Breast epithelium (tissue), 4 donors: ENCODE results near the gene SLC35F1. TPM values are rescaled to one million over a fixed set of nuclear protein-coding genes. Genes with fewer than 3 reads are reported as not detected.

ENCODE experiments used
- DNase-seq, 2 donors: peaks; one replicate each; pipeline ENCODE4 v3.0.0-alpha.2; 2019; ENCODE audit warnings: low spot score in 2 of 2
- H3K27ac ChIP-seq, 2 donors: fragments of 200-600 bp; sonication (generic) in 1 of 2; one replicate each; pipeline ENCODE4 v1.5.1; 2016 to 2019; ENCODE audit warnings: mild to moderate bottlenecking in 1 of 2
- H3K27me3 ChIP-seq, 2 donors: fragments of 200-600 bp; sonication (generic) in 1 of 2; one replicate each; pipeline versions ENCODE4 v1.5.1 to v1.6.0; 2017 to 2019; ENCODE audit warnings: control low read depth in 1 of 2, mild to moderate bottlenecking in 1 of 2
- H3K36me3 ChIP-seq: fragments of 200-600 bp; one replicate; pipeline ENCODE4 v1.5.1; 2019
- H3K4me1 ChIP-seq, 2 donors: fragments of 200-600 bp; sonication (generic); one replicate each; pipeline ENCODE4 v1.5.1; 2016 to 2019; ENCODE audit warnings: control low read depth in 1 of 2
- H3K4me3 ChIP-seq, 3 donors: fragments of 200-600 bp; sonication (generic); 1 replicate in 2 of 3; 2 replicates in 1 of 3; pipeline ENCODE4 v1.5.1; 2016 to 2019; ENCODE audit warnings: mild to moderate bottlenecking in 3 of 3, moderate library complexity in 2 of 3
- H3K9me3 ChIP-seq, 2 donors: fragments of 200-600 bp; sonication (generic) in 1 of 2; one replicate each; pipeline ENCODE4 v1.5.1; 2016 to 2019; ENCODE audit warnings: control low read depth in 1 of 2
- CTCF ChIP-seq, 3 donors: fragments of 450-650 bp; IDR thresholded peaks; one replicate each; pipeline ENCODE4 v1.5.1; 2016 to 2017; ENCODE audit warnings: antibody characterized with exemption in 3 of 3, mild to moderate bottlenecking in 3 of 3, moderate library complexity in 3 of 3
- POLR2A ChIP-seq: fragments of 450-650 bp; IDR thresholded peaks from one replicate; pipeline ENCODE4 v1.6.1; 2016; ENCODE audit warnings: antibody characterized with exemption, mild to moderate bottlenecking, moderate library complexity
- POLR2AphosphoS5 ChIP-seq, 3 donors: sonication (generic); formaldehyde crosslinking; IDR thresholded peaks; one replicate each; pipeline ENCODE4 v1.6.1; 2017; ENCODE audit warnings: antibody characterized with exemption in 3 of 3
- intact Hi-C: fragments of 100-400 bp; cut with DNase I; formaldehyde crosslinking; loops from one replicate; pipeline ENCODE4 v1.15.1; 2023; ENCODE audit warnings: low total_unique reads
- total RNA-seq, 3 donors: library from RNA; depleted of rRNA; stranded (reverse); fragments of >200 nt; gene quantifications; one replicate each; pipeline ENCODE4 v1.1.0, GENCODE V29; 2016

The SLC35F1 gene
- total RNA-seq, 3 donors from 2014 or later: 0.66 to 2.5 (median 0.80) TPM

- H3K36me3 ChIP-seq: no peaks in the 10 kb centered on the region
- DNase-seq: no peak
- peaks cover 0 to 4% of the 10 kb centered on the region in 2 donors for H3K9me3 ChIP-seq
- H3K4me1 ChIP-seq: no peaks in the 10 kb centered on the region
- TF ChIP-seq CTCF (IDR thresholded peaks at IDR 0.05) (no peak), POLR2A (no peak), POLR2AphosphoS5 (IDR thresholded peaks at IDR 0.05) (no peak)
- no peak overlapping the region for H3K27ac ChIP-seq
- no peaks in the 10 kb centered on the region for H3K27me3 ChIP-seq
- no peak overlapping the region for H3K4me3 ChIP-seq
- intact Hi-C loops: no loop called here
These were observed 353.8 kb downstream of the SLC35F1 start for GRCh38 chr6:118260833-118261232.

GRCh38 chr6:118263921-118264486 is 356.9 kb downstream of the SLC35F1 start:
- Histone ChIP-seq H3K4me1 (no peaks in the 10 kb centered on the region), H3K36me3 (no peaks in the 10 kb centered on the region), H3K27ac (no peak overlapping the region), H3K9me3 (peaks cover 0 to 4% of the 10 kb centered on the region in 2 donors), H3K27me3 (no peaks in the 10 kb centered on the region), H3K4me3 (no peak overlapping the region)
- intact Hi-C loops: no loop called here
- no peak for DNase-seq
- no peak for TF ChIP-seq POLR2AphosphoS5 (IDR thresholded peaks at IDR 0.05)
- TF ChIP-seq POLR2A: no peak
- no peak for TF ChIP-seq CTCF (IDR thresholded peaks at IDR 0.05)

DNA sequence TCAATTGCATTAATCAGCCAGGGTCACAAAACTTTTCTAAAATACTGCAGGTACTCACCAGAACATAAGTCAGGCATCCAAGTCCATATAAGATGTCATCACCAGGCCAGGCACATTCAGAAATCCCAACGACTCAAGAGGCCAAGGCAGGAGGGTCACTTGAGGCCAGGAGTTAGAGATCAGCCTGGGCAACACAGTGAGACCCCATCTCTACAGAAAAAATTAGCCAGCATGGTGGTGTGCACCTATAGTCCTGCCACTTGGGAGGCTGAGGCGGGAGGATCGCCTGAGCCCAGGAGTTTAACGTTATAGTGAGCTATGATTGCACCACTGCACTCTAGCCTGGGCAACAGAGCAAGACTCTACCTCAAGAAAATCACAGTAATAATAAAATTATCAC is 362.6 kb downstream of the SLC35F1 start:
- no peak overlapping the region for H3K27ac ChIP-seq
- no peaks in the 10 kb centered on the region for H3K36me3 ChIP-seq
- DNase-seq: no peak
- intact Hi-C loops: no loop called here
- no peak overlapping the region for H3K4me3 ChIP-seq
- peaks cover 0 to 4% of the 10 kb centered on the region in 2 donors for H3K9me3 ChIP-seq
- H3K27me3 ChIP-seq: no peaks in the 10 kb centered on the region
- TF ChIP-seq POLR2A: no peak
- TF ChIP-seq CTCF (IDR thresholded peaks at IDR 0.05): no peak
- TF ChIP-seq POLR2AphosphoS5 (IDR thresholded peaks at IDR 0.05): no peak
- H3K4me1 ChIP-seq: no peaks in the 10 kb centered on the region

GRCh38 chr6:118277631-118278030 is 370.6 kb downstream of the SLC35F1 start:
- no peaks in the 10 kb centered on the region for H3K9me3 ChIP-seq
- H3K27ac ChIP-seq: no peak overlapping the region
- no peaks in the 10 kb centered on the region for H3K36me3 ChIP-seq
- no peaks in the 10 kb centered on the region for H3K4me1 ChIP-seq
- intact Hi-C loops: no loop called here
- no peak for DNase-seq
- no peak overlapping the region for H3K4me3 ChIP-seq
- no peaks in the 10 kb centered on the region for H3K27me3 ChIP-seq
- TF ChIP-seq POLR2A: no peak

DNA sequence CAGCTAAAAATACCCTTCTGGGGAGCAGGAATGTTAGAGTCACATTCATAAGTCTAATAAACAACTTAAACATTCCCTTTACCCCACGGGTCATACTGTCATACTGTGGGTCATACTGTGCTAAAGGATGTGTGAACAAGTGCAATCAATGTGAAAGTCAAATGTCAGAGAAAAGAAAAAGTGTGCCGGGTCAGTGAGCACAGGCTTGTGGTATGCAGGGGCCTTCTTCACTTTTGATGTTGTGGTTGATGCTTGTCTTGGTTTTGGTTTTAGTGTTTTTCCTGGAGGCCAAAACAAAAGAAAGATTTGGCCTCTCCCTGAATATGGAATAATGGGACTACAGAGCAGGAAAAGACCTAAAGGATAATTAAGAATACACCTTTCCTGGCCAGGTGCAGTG is 373.1 kb downstream of the SLC35F1 start:
- no peaks in the 10 kb centered on the region for H3K4me1 ChIP-seq
- no peak overlapping the region for H3K4me3 ChIP-seq
- intact Hi-C loops: no loop called here
- H3K36me3 ChIP-seq: no peaks in the 10 kb centered on the region
- no peak overlapping the region for H3K27ac ChIP-seq
- no peaks in the 10 kb centered on the region for H3K9me3 ChIP-seq
- TF ChIP-seq CTCF (IDR thresholded peaks at IDR 0.05): no peak
- TF ChIP-seq POLR2AphosphoS5 (IDR thresholded peaks at IDR 0.05): no peak
- no peak for TF ChIP-seq POLR2A
- no peak for DNase-seq
- no peaks in the 10 kb centered on the region for H3K27me3 ChIP-seq

DNA sequence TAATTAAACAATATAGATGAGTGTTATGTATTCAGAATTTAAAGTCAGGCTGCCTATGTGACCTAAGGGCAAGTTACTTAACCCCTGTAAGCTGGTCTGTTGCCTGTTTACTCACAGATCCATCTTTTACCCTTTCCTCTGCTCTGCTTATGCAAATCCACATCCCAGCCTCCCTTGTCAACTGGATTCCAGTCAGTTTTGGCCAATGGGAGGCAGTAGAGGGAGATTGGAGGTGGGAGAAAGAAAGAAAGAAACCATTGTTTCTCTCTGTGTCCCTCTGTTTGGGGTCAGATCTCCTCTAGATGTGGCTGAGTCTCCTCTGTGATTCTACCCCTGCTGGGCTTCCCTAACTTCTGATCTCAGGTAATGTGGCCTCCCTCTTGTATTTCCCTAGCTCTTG is 374.2 kb downstream of the SLC35F1 start:
- TF ChIP-seq CTCF (IDR thresholded peaks at IDR 0.05): no peak
- no peak for TF ChIP-seq POLR2AphosphoS5 (IDR thresholded peaks at IDR 0.05)
- no peak for TF ChIP-seq POLR2A
- H3K4me1 ChIP-seq: no peaks in the 10 kb centered on the region
- DNase-seq: no peak
- intact Hi-C loops: no loop called here
- no peak overlapping the region for H3K4me3 ChIP-seq
- H3K9me3 ChIP-seq: no peaks in the 10 kb centered on the region
- H3K27me3 ChIP-seq: no peaks in the 10 kb centered on the region
- H3K36me3 ChIP-seq: no peaks in the 10 kb centered on the region
- H3K27ac ChIP-seq: no peak overlapping the region
